SU-DHL-6 (cell line): Measurements from ENCODE around the gene AXIN1.

ENCODE experiments used
- H2AFZ ChIP-seq: fragments of 200-600 bp; sonication (generic); 2 replicates; pipeline ENCODE4 v1.6.1; 2014; ENCODE audit warnings: low read depth, mild to moderate bottlenecking, moderate library complexity, mixed read lengths, antibody characterized with exemption, low read length; ENCODE audit not compliant: severe bottlenecking
- H3F3A ChIP-seq: fragments of 200-600 bp; shearing (Covaris generic); 2 replicates; pipeline ENCODE4 v1.6.0; 2016; ENCODE audit warnings: antibody characterized with exemption, mild to moderate bottlenecking; ENCODE audit not compliant: insufficient read depth
- H3K27ac ChIP-seq: fragments of 200-600 bp; sonication (generic); 2 replicates; pipeline ENCODE4 v1.5.1; 2016; ENCODE audit warnings: low read depth, mild to moderate bottlenecking, low read length, moderate library complexity, mixed read lengths
- H3K27me3 ChIP-seq: fragments of 200-600 bp; sonication (generic), shearing (Covaris generic); 2 replicates; pipeline ENCODE4 v1.6.0; 2014; ENCODE audit warnings: mild to moderate bottlenecking, low read length
- H3K36me3 ChIP-seq: fragments of 200-600 bp; sonication (generic); 2 replicates; pipeline ENCODE4 v1.6.1; 2014; ENCODE audit warnings: mild to moderate bottlenecking, low read length, mixed read lengths
- H3K4me2 ChIP-seq: fragments of 300-600, 200-600 bp; shearing (Covaris generic), sonication (generic); 2 replicates; pipeline ENCODE4 v1.6.0; 2014; ENCODE audit warnings: low read length, low read depth, mild to moderate bottlenecking; ENCODE audit not compliant: poor library complexity, severe bottlenecking
- H3K4me3 ChIP-seq: fragments of 200-600 bp; sonication (generic); 2 replicates; pipeline ENCODE4 v1.5.1; 2014; ENCODE audit warnings: antibody characterized with exemption, low read length, mild to moderate bottlenecking, mixed read lengths; ENCODE audit not compliant: insufficient read depth, poor library complexity, severe bottlenecking
- H3K79me2 ChIP-seq: fragments of 200-600 bp; sonication (generic); 2 replicates; pipeline ENCODE4 v1.6.1; 2014; ENCODE audit warnings: mild to moderate bottlenecking, low read length, moderate library complexity; ENCODE audit not compliant: insufficient read depth
- H3K9ac ChIP-seq: fragments of 200-600 bp; sonication (generic); 2 replicates; pipeline ENCODE4 v1.7.0; 2014; ENCODE audit warnings: mild to moderate bottlenecking, low read length
- H3K9me2 ChIP-seq: fragments of 200-600 bp; sonication (generic); replicated peaks from 2 replicates; pipeline ENCODE4 v1.6.1; 2014; ENCODE audit warnings: low read length; ENCODE audit not compliant: insufficient read depth
- H3K9me3 ChIP-seq: fragments of 200-600 bp; sonication (generic); 2 replicates; pipeline ENCODE4 v1.6.1; 2014; ENCODE audit warnings: low read length, mixed read lengths; ENCODE audit not compliant: insufficient read depth
- H4K20me1 ChIP-seq: fragments of 200-600 bp; sonication (generic); 2 replicates; pipeline ENCODE4 v1.6.1; 2014; ENCODE audit warnings: low read depth, mild to moderate bottlenecking, antibody characterized with exemption, low read length, moderate library complexity, mixed read lengths
- EZH2phosphoT487 ChIP-seq: fragments of 200-600 bp; sonication (generic), shearing (Covaris generic); conservative IDR thresholded peaks from 2 replicates; pipeline ENCODE4 v1.6.1; 2018; ENCODE audit warnings: mild to moderate bottlenecking, antibody characterized with exemption, low read length, moderate library complexity, mixed read lengths
- TF ChIP-seq, protein P1 (sequence below): fragments of 200-600 bp; sonication (generic); IDR thresholded peaks from one replicate; pipeline ENCODE4 v1.5.1; 2017; ENCODE audit warnings: antibody characterized with exemption, mild to moderate bottlenecking, low read length, moderate library complexity; ENCODE audit not compliant: insufficient read depth, poor library complexity, severe bottlenecking

The AXIN1 gene

GRCh38 chr16:303760-304505 is 48.6 kb downstream of the AXIN1 start:
- H2AFZ ChIP-seq: no peak overlapping the region
- no peaks in the 10 kb centered on the region for H3K79me2 ChIP-seq
- no peak overlapping the region for H3K27ac ChIP-seq
- H3F3A ChIP-seq: no peaks in the 10 kb centered on the region
- no peaks in the 10 kb centered on the region for H3K9me3 ChIP-seq
- no peak overlapping the region for H3K4me2 ChIP-seq
- no peaks in the 10 kb centered on the region for H3K36me3 ChIP-seq
- no peak overlapping the region for H3K4me3 ChIP-seq
- H3K9ac ChIP-seq: no peak overlapping the region
- no peaks in the 10 kb centered on the region for H4K20me1 ChIP-seq
- TF ChIP-seq, protein P1, sequence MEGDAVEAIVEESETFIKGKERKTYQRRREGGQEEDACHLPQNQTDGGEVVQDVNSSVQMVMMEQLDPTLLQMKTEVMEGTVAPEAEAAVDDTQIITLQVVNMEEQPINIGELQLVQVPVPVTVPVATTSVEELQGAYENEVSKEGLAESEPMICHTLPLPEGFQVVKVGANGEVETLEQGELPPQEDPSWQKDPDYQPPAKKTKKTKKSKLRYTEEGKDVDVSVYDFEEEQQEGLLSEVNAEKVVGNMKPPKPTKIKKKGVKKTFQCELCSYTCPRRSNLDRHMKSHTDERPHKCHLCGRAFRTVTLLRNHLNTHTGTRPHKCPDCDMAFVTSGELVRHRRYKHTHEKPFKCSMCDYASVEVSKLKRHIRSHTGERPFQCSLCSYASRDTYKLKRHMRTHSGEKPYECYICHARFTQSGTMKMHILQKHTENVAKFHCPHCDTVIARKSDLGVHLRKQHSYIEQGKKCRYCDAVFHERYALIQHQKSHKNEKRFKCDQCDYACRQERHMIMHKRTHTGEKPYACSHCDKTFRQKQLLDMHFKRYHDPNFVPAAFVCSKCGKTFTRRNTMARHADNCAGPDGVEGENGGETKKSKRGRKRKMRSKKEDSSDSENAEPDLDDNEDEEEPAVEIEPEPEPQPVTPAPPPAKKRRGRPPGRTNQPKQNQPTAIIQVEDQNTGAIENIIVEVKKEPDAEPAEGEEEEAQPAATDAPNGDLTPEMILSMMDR: no peak
- no peak for TF ChIP-seq EZH2phosphoT487
- H3K27me3 ChIP-seq: no peaks in the 10 kb centered on the region
- H3K9me2 ChIP-seq: no peaks in the 10 kb centered on the region

- Histone ChIP-seq H3K4me2 (no peak overlapping the region), H2AFZ (no peak overlapping the region), H3K9me2 (no peaks in the 10 kb centered on the region), H3K27me3 (no peaks in the 10 kb centered on the region), H4K20me1 (no peaks in the 10 kb centered on the region), H3F3A (no peaks in the 10 kb centered on the region), H3K9ac (no peak overlapping the region), H3K9me3 (no peaks in the 10 kb centered on the region), H3K27ac (no peak overlapping the region), H3K4me3 (no peak overlapping the region), H3K79me2 (no peaks in the 10 kb centered on the region), H3K36me3 (no peaks in the 10 kb centered on the region)
- no peak for TF ChIP-seq EZH2phosphoT487
- TF ChIP-seq, protein P1: no peak
These were observed 50.6 kb downstream of the AXIN1 start for GRCh38 chr16:301950-302349.

- H3K9me3 ChIP-seq: no peaks in the 10 kb centered on the region
- no peaks in the 10 kb centered on the region for H3F3A ChIP-seq
- no peak overlapping the region for H3K27ac ChIP-seq
- no peaks in the 10 kb centered on the region for H4K20me1 ChIP-seq
- no peak overlapping the region for H3K4me3 ChIP-seq
- H3K4me2 ChIP-seq: no peak overlapping the region
- no peaks in the 10 kb centered on the region for H3K9me2 ChIP-seq
- H2AFZ ChIP-seq: no peak overlapping the region
- no peak overlapping the region for H3K9ac ChIP-seq
- no peaks in the 10 kb centered on the region for H3K79me2 ChIP-seq
- H3K36me3 ChIP-seq: no peaks in the 10 kb centered on the region
- H3K27me3 ChIP-seq: no peaks in the 10 kb centered on the region
- TF ChIP-seq, protein P1: no peak
- no peak for TF ChIP-seq EZH2phosphoT487
These were observed 51.3 kb downstream of the AXIN1 start for GRCh38 chr16:301235-301634.
